Erythroblast (primary cell): ENCODE results near the gene OOEP.

Source experiments
- GATA1 ChIP-seq: IDR thresholded peaks from 2 replicates; pipeline ENCODE4 v1.6.1; 2011; ENCODE audit warnings: low read depth, mild to moderate bottlenecking, control low read depth, low read length, moderate library complexity
- POLR2A ChIP-seq: IDR thresholded peaks from 2 replicates; pipeline ENCODE4 v1.6.1; 2011; ENCODE audit warnings: mild to moderate bottlenecking, low read length

DNA sequence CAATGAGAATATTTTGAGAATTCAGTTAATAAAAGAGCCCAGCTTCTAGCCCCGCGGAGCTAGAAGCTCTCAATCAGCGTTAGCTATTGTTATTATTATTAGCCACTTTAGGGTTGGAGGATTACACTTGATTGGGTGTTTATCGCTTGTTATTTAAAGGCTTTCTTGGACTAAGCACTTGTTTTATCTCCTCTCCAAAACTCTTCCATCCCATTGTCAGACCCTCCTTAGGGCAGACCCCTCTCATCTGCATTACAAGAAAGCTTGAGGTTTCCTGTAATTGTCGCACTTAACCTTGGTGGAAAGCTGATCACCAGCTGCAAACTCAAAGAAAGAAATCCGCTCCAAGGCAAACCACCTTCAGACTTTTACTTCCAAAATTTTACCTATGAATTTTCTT is 20.4 kb downstream of the OOEP start:
- TF ChIP-seq POLR2A = no peak
- no peak for TF ChIP-seq GATA1
